OCI-LY3 (cell line): ENCODE measurements around the gene PCED1B.
"Not testable (repeated sequence)": the region's sequence is repeated elsewhere in the genome, so short reads cannot be mapped to it uniquely, and the experiment has no call there.

Source experiments
- H2AFZ ChIP-seq: fragments of 200-600, 300-600 bp; shearing (Covaris generic); 2 replicates; pipeline ENCODE4 v1.6.0; 2014; ENCODE audit warnings: antibody characterized with exemption, low read depth, low read length
- H3K27ac ChIP-seq: fragments of 200-600, 300-600 bp; sonication (generic); 2 replicates; pipeline ENCODE4 v1.5.1; 2014; ENCODE audit warnings: mild to moderate bottlenecking, low read length, moderate library complexity, mixed read lengths
- H3K27me3 ChIP-seq: fragments of 200-600, 300-600 bp; sonication (generic); 2 replicates; pipeline ENCODE4 v1.6.1; 2014; ENCODE audit warnings: low read depth, low read length, mixed read lengths
- H3K36me3 ChIP-seq: fragments of 200-600, 300-600 bp; sonication (generic); replicated peaks from 2 replicates; pipeline ENCODE3; 2014; ENCODE audit warnings: low read depth, low read length, mixed read lengths
- H3K4me1 ChIP-seq: fragments of 300-600, 200-600 bp; sonication (generic); 2 replicates; pipeline ENCODE4 v1.6.1; 2014; ENCODE audit warnings: low read length, mixed read lengths
- H3K4me2 ChIP-seq: fragments of 200-600, 300-600 bp; sonication (generic); 2 replicates; pipeline ENCODE4 v1.6.1; 2014; ENCODE audit warnings: low read length, mixed read lengths
- H3K4me3 ChIP-seq: fragments of 300-600, 200-600 bp; sonication (generic); 2 replicates; pipeline ENCODE4 v1.5.1; 2014; ENCODE audit warnings: antibody characterized with exemption, mild to moderate bottlenecking, low read length, moderate library complexity
- H3K79me2 ChIP-seq: fragments of 300-600, 200-600 bp; shearing (Covaris generic); 2 replicates; pipeline ENCODE4 v1.6.1; 2014; ENCODE audit warnings: mild to moderate bottlenecking, low read length, mixed read lengths
- H3K9ac ChIP-seq: fragments of 300-600, 200-600 bp; shearing (Covaris generic); 2 replicates; pipeline ENCODE4 v1.6.0; 2014; ENCODE audit warnings: mild to moderate bottlenecking, low read length, moderate library complexity
- H3K9me3 ChIP-seq: fragments of 200-600, 300-600 bp; shearing (Covaris generic); 2 replicates; pipeline ENCODE4 v1.6.1; 2014; ENCODE audit warnings: low read length, mixed read lengths; ENCODE audit not compliant: insufficient read depth
- H4K20me1 ChIP-seq: fragments of 200-600, 300-600 bp; sonication (generic); 2 replicates; pipeline ENCODE4 v1.6.1; 2016; ENCODE audit warnings: low read length, mixed read lengths; ENCODE audit not compliant: insufficient read depth
- EZH2phosphoT487 ChIP-seq: fragments of 200-600 bp; shearing (Covaris generic); IDR thresholded peaks from 2 replicates; pipeline ENCODE4 v1.6.1; 2018; ENCODE audit warnings: antibody characterized with exemption, mixed run types, low read depth
- TF ChIP-seq, protein P1 (sequence below): fragments of 200-600, 300-600 bp; sonication (generic); IDR thresholded peaks from 2 replicates; pipeline ENCODE4 v1.5.1; 2014; ENCODE audit warnings: antibody characterized with exemption, low read length, low read depth

The PCED1B gene

DNA sequence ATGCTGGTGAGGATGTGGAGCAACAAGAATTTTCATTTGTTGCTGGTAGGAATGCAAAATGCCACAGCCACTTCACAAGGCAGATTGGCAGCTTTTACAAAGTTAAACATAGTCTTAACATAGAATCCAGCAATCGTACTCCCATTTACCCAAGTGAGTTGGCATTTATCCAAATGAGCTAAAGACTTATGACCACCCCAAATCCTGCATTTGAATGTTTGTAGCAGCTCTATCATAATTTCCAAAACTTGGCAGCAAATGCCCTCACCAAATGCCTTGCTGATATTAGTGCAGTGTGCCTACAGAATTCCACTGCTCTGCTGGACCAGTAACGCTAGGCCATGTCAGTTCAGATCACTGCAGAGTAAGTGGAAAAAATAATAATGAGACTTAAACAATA, 121.0 kb downstream of the PCED1B start:
- H4K20me1 ChIP-seq: no peaks in the 10 kb centered on the region
- no peaks in the 10 kb centered on the region for H3K79me2 ChIP-seq
- H2AFZ ChIP-seq: no peak overlapping the region
- H3K9me3 ChIP-seq: no peaks in the 10 kb centered on the region
- H3K4me1 ChIP-seq: peaks cover 15% of the 10 kb centered on the region
- no peak overlapping the region for H3K27ac ChIP-seq
- no peak overlapping the region for H3K4me2 ChIP-seq
- H3K9ac ChIP-seq: no peak overlapping the region
- H3K4me3 ChIP-seq: no peak overlapping the region
- peaks cover 11% of the 10 kb centered on the region for H3K36me3 ChIP-seq
- no peak for TF ChIP-seq EZH2phosphoT487
- TF ChIP-seq, protein P1, sequence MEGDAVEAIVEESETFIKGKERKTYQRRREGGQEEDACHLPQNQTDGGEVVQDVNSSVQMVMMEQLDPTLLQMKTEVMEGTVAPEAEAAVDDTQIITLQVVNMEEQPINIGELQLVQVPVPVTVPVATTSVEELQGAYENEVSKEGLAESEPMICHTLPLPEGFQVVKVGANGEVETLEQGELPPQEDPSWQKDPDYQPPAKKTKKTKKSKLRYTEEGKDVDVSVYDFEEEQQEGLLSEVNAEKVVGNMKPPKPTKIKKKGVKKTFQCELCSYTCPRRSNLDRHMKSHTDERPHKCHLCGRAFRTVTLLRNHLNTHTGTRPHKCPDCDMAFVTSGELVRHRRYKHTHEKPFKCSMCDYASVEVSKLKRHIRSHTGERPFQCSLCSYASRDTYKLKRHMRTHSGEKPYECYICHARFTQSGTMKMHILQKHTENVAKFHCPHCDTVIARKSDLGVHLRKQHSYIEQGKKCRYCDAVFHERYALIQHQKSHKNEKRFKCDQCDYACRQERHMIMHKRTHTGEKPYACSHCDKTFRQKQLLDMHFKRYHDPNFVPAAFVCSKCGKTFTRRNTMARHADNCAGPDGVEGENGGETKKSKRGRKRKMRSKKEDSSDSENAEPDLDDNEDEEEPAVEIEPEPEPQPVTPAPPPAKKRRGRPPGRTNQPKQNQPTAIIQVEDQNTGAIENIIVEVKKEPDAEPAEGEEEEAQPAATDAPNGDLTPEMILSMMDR: no peak
- no peaks in the 10 kb centered on the region for H3K27me3 ChIP-seq

DNA sequence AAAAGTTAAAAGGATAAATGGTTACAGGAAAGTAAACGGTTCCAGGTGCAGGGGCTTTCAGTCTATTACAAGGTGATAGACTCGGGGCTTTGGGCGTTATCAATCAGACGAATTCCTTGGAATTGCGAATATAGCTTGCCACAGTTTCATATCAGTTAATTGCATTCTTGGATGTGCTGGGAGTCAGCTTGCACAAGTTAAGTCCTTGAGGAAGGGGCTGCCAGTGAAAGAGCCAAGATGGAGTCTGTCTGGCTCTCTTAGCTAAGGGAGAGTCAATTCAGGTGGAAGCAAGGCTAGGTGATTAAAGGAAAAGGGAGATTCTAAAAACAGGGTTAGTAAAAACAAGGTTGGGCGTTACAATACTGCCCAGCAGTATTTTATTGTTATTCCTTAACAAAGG, 121.8 kb downstream of the PCED1B start:
- H3K4me2 ChIP-seq, H3K27me3 ChIP-seq, H2AFZ ChIP-seq: not testable (repeated sequence)

DNA sequence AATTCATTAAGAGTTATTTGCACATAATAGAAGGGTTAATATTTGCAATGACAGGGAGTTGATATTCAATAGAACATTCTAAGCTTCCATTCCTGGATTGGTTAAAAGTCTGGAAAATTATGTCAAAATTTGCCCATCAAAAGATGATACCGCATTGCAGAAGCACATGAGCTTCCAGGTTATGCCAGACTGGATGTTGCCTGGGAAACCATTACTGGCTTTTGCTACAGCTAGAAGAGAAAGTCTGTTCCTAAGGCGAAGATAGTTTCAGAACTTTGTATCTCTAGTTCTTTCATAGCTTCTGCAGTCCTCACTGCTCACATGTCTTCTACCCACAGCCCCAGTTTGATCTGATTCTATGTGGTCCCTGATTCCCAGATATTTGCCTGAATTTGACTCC, 122.8 kb downstream of the PCED1B start:
- Histone ChIP-seq H3K27ac (no peak overlapping the region), H3K9me3 (no peaks in the 10 kb centered on the region), H2AFZ (no peak overlapping the region), H3K36me3 (peaks cover 16% of the 10 kb centered on the region), H3K9ac (no peak overlapping the region), H3K4me3 (no peak overlapping the region), H3K79me2 (no peaks in the 10 kb centered on the region), H3K4me1 (peaks cover 25% of the 10 kb centered on the region), H3K27me3 (no peaks in the 10 kb centered on the region), H3K4me2 (no peak overlapping the region), H4K20me1 (no peaks in the 10 kb centered on the region)
- no peak for TF ChIP-seq EZH2phosphoT487
- TF ChIP-seq, protein P1: no peak

More for the DNA sequence above, 121.8 kb downstream of the PCED1B start:
- not testable (repeated sequence) for H4K20me1 ChIP-seq, H3K4me3 ChIP-seq, H3K27ac ChIP-seq, H3K79me2 ChIP-seq, H3K9me3 ChIP-seq, H3K9ac ChIP-seq
- peaks cover 15% of the 10 kb centered on the region for H3K4me1 ChIP-seq
- peaks cover 16% of the 10 kb centered on the region for H3K36me3 ChIP-seq

DNA sequence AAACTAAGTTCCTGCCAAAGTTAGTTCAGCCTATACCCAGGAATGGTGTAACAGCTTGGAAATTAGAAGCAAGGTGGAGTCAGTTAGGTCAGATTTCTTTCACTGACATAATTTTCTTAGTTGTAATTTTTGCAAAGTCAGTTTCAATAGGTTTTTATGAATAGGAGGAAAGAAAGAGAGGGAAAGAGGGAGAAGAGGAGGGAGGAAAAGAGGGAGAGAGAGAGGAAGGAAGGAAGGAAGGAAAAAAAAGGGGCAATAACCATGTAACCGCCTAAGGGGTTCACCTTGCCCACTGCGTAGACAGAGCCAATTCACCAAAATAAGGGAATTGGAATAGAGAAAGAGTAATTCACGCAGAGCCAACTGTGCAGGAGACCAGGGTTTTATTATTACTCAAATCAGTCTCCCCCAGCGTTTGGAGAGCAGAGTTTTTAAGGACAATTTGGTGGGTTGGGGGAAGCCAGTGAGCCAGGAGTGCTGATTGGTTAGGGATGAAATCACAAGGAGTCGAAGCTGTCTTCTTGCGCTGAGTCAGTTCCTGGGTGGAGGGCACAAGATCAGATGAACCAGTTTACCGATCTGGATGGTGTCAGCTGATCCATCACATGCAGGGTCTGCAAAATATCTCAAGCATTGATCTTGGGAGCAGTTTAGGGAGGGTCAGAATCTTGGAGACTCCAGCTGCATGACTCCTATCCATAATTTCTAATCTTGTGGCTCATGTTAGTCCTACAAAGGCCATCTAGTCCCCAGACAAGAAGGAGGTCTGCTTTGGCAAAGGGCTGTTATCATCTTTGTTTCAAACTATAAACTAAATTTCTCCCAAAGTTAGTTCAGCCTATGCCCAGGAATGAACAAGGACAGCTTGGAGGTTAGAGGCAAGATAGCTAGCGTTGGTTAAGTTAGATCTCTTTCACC, 126.4 kb downstream of the PCED1B start:
- Histone ChIP-seq H3K79me2 (no peaks in the 10 kb centered on the region), H3K4me1 (peaks cover 48% of the 10 kb centered on the region), H3K27me3 (no peaks in the 10 kb centered on the region), H3K9ac (peak overlapping the region; percentile 80), H3K9me3 (no peaks in the 10 kb centered on the region), H2AFZ (no peak overlapping the region), H3K4me2 (peak overlapping the region; percentile 73), H4K20me1 (no peaks in the 10 kb centered on the region), H3K27ac (peak overlapping the region; percentile 95), H3K4me3 (0 out of 2 replicates have a peak overlapping the region, but pooled peaks have one; percentile 45), H3K36me3 (peaks cover 24% of the 10 kb centered on the region)
- TF ChIP-seq, protein P1: no peak
- no peak for TF ChIP-seq EZH2phosphoT487
